CD4-positive, alpha-beta T cell (primary cell): ENCODE results near the gene HPS1. TPM values are rescaled to one million over a fixed set of nuclear protein-coding genes. Genes with fewer than 3 reads are reported as not detected.

Experiments used
- ATAC-seq: fragments of 200-7000 bp; cut with Tn5 transposase; one replicate; pipeline ENCODE4 v1.10.0; 2022; ENCODE audit warnings: mild to moderate bottlenecking; ENCODE audit not compliant: poor library complexity
- CTCF ChIA-PET: fragments of 350-600 bp; sonication (Branson Sonifier 250); formaldehyde crosslinking; loops from one replicate; lab custom pipeline; 2021; ENCODE audit warnings: antibody characterized with exemption, inconsistent platforms; lab: Charles Lee
- POLR2A ChIA-PET: fragments of 350-600 bp; sonication (Branson Sonifier 250); formaldehyde crosslinking; loops from one replicate; lab custom pipeline; 2021; ENCODE audit warnings: antibody characterized with exemption, inconsistent platforms; lab: Charles Lee
- DNase-seq, 14 experiments: peaks; one replicate each; pipeline ENCODE4 v3.0.0-alpha.2; 2013 to 2020; ENCODE audit warnings: mixed read lengths in 2 of 14
- H3K27ac ChIP-seq, 2 donors: one replicate each; pipeline versions ENCODE4 v1.5.1 to v1.7.0; 2013; ENCODE audit warnings: low read length in 2 of 2, low read depth in 1 of 2, mild to moderate bottlenecking in 1 of 2
- H3K27me3 ChIP-seq, 2 experiments: 1 replicate in 1 of 2; 2 replicates in 1 of 2; pipeline versions ENCODE4 v1.6.1 to v1.7.0; 2013; ENCODE audit warnings: low read length in 2 of 2, control low read depth in 1 of 2, mild to moderate bottlenecking in 1 of 2, moderate library complexity in 1 of 2; ENCODE audit not compliant: insufficient read depth in 2 of 2, control insufficient read depth in 1 of 2
- H3K36me3 ChIP-seq: one replicate; pipeline ENCODE4 v1.6.1; 2013; ENCODE audit warnings: low read length, control low read depth; ENCODE audit not compliant: insufficient read depth
- H3K4me1 ChIP-seq: one replicate; pipeline ENCODE4 v1.6.1; 2013; ENCODE audit warnings: low read length, control low read depth; ENCODE audit not compliant: insufficient read depth
- H3K4me3 ChIP-seq: one replicate; pipeline ENCODE4 v1.5.1; 2013; ENCODE audit warnings: mild to moderate bottlenecking, low read length, moderate library complexity
- H3K9me3 ChIP-seq, 2 experiments: 1 replicate in 1 of 2; 2 replicates in 1 of 2; pipeline versions ENCODE4 v1.6.1 to v1.7.0; 2013; ENCODE audit warnings: low read length in 2 of 2, mild to moderate bottlenecking in 2 of 2, control low read depth in 1 of 2, moderate library complexity in 1 of 2; ENCODE audit not compliant: control insufficient read depth in 1 of 2, insufficient read depth in 1 of 2
- H3K27ac Mint-ChIP-seq: one replicate; pipeline ENCODE4 v1.8.0; 2020; ENCODE audit warnings: mixed read lengths
- H3K27me3 Mint-ChIP-seq: one replicate; pipeline ENCODE4 v1.8.0; 2021; ENCODE audit warnings: mixed read lengths
- H3K36me3 Mint-ChIP-seq: one replicate; pipeline ENCODE4 v1.8.0; 2021; ENCODE audit warnings: low read depth, mixed read lengths
- H3K4me1 Mint-ChIP-seq: one replicate; pipeline ENCODE4 v1.8.0; 2021; ENCODE audit warnings: low read depth, mixed read lengths
- H3K4me3 Mint-ChIP-seq: one replicate; pipeline ENCODE4 v1.8.0; 2020; ENCODE audit warnings: mild to moderate bottlenecking, mixed read lengths
- H3K9me3 Mint-ChIP-seq: one replicate; pipeline ENCODE4 v1.8.0; 2020; ENCODE audit warnings: mixed read lengths
- CTCF ChIP-seq: fragments of 200-600 bp; IDR thresholded peaks from one replicate; pipeline ENCODE4 v1.8.0; 2022; ENCODE audit warnings: antibody characterized with exemption, mild to moderate bottlenecking
- intact Hi-C, 2 experiments: fragments of 100-400 bp; cut with DNase I in 1 of 2; cut with micrococcal nuclease in 1 of 2; formaldehyde crosslinking; loops; one replicate each; pipeline versions ENCODE4 v1.15.1 to v1.9.0; 2023 to 2025; cut with DNase I, micrococcal nuclease
- total RNA-seq, 174 experiments: library from RNA in 2 of 174; stranded (reverse) in 2 of 174; gene quantifications; one replicate each; pipeline ENCODE4 v1.2.3 and lab custom pipeline; 2021 to 2026

The HPS1 gene
- total RNA-seq, 2 experiments from 2014 or later: 49.8 to 50.5 TPM

- no peaks in the 10 kb centered on the region for H3K36me3 ChIP-seq
- H3K4me1 Mint-ChIP-seq: no peaks in the 10 kb centered on the region
- H3K9me3 Mint-ChIP-seq: no peaks in the 10 kb centered on the region
- intact Hi-C loops: no loop called here
- ChIA-PET POLR2A (no interaction called here), CTCF (no interaction called here)
- DNase-seq: no peak
- H3K4me3 ChIP-seq: no peak overlapping the region
- no peak overlapping the region for H3K27ac Mint-ChIP-seq
- H3K4me3 Mint-ChIP-seq: no peak overlapping the region
- H3K4me1 ChIP-seq: no peaks in the 10 kb centered on the region
- no peak for TF ChIP-seq CTCF
- H3K27me3 Mint-ChIP-seq: peaks cover 41% of the 10 kb centered on the region
- no peaks in the 10 kb centered on the region for H3K9me3 ChIP-seq
- H3K27me3 ChIP-seq: peaks cover 0 to 9% of the 10 kb centered on the region in 2 experiments
- no peak for ATAC-seq
- no peaks in the 10 kb centered on the region for H3K36me3 Mint-ChIP-seq
- H3K27ac ChIP-seq: no peak overlapping the region
Observed at GRCh38 chr10:98456043-98456570, 9.4 kb upstream of the HPS1 start.

GRCh38 chr10:98453729-98454128 lies 7.0 kb upstream of the HPS1 start:
- CTCF ChIA-PET: no interaction called here
- Mint-ChIP-seq H3K4me1 (no peaks in the 10 kb centered on the region), H3K27ac (no peak overlapping the region), H3K27me3 (peaks cover 34% of the 10 kb centered on the region), H3K9me3 (no peaks in the 10 kb centered on the region), H3K36me3 (no peaks in the 10 kb centered on the region), H3K4me3 (no peak overlapping the region)
- Histone ChIP-seq H3K4me3 (no peak overlapping the region), H3K27me3 (peaks cover 0 to 9% of the 10 kb centered on the region in 2 experiments), H3K9me3 (no peaks in the 10 kb centered on the region), H3K36me3 (no peaks in the 10 kb centered on the region), H3K27ac (no peak overlapping the region), H3K4me1 (no peaks in the 10 kb centered on the region)
- no peak for TF ChIP-seq CTCF
- no peak for DNase-seq
- ATAC-seq: no peak
- POLR2A ChIA-PET: no interaction called here
- intact Hi-C loops: no loop called here

- ChIA-PET CTCF (interaction anchor here (0.9 kb wide), 1 partner anchor 17 kb away, joined by 3 read pairs; no protein-coding TSS in a partner anchor), POLR2A (no interaction called here)
- Histone ChIP-seq H3K9me3 (no peaks in the 10 kb centered on the region), H3K36me3 (no peaks in the 10 kb centered on the region), H3K27ac (no peak overlapping the region), H3K27me3 (no peaks in the 10 kb centered on the region), H3K4me3 (no peak overlapping the region), H3K4me1 (peaks cover 12% of the 10 kb centered on the region)
- no peak overlapping the region for H3K4me3 Mint-ChIP-seq
- H3K36me3 Mint-ChIP-seq: peaks cover 13% of the 10 kb centered on the region
- peaks cover 21% of the 10 kb centered on the region for H3K27me3 Mint-ChIP-seq
- intact Hi-C loops: no loop called here
- no peak for TF ChIP-seq CTCF
- no peak for ATAC-seq
- H3K27ac Mint-ChIP-seq: no peak overlapping the region
- peaks cover 6% of the 10 kb centered on the region for H3K4me1 Mint-ChIP-seq
- no peaks in the 10 kb centered on the region for H3K9me3 Mint-ChIP-seq
- no peak for DNase-seq
Observed at GRCh38 chr10:98450618-98451017, 3.9 kb upstream of the HPS1 start.
